ENCODE measurements around the gene ACAP2. TPM values are rescaled to one million over a fixed set of nuclear protein-coding genes. Genes with fewer than 3 reads are reported as not detected.

Gene ACAP2
- total RNA-seq, 2 experiments from 2014 or later = 54.6 to 55.7 TPM

DNA sequence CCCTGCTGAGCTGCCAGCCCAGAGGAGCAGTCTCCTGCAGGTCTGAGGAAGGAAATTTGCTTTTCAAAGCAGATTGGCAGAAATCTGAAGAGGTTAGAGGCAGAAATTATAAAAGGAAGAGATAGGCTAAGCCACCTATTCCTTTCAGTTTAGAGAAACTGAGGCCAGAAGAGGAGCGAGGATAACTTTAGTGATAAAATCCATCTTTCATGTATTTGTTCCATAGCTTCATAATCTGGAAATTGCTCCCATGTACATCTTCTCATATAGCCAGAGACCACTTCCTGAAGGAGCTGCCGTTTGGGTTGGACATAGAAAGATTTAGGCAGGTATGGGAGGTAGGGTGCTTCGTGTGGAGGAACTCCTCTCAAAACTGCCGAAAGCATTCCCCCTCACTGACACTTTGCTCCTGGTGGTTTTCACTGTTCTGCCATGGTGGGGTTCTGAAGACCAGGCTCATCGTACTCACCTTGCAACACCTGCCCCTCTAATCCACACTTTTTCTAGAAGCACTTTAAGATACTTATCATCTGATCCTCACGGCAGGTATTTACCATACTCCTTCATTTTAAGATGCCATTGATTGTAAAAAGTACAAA lies 670 bp upstream of the ACAP2 start:
- ATAC-seq = no peak
- Mint-ChIP-seq H3K4me1 (ENCODE audit: low read depth) (peaks cover 43% of the 10 kb centered on the region), H3K27me3 (no peaks in the 10 kb centered on the region), H3K9me3 (no peaks in the 10 kb centered on the region), H3K4me3 (peak overlapping the region; percentile 96), H3K27ac (peak overlapping the region; percentile 84), H3K36me3 (ENCODE audit: low read depth) (no peaks in the 10 kb centered on the region)
- DNase-seq = no peak
- intact Hi-C loops (cut with micrococcal nuclease) = loop anchor here (5.0 kb wide), 1 partner anchor 171 kb away; the partner anchor contains the start of gene XXYLT1
- TF ChIP-seq, protein P1, sequence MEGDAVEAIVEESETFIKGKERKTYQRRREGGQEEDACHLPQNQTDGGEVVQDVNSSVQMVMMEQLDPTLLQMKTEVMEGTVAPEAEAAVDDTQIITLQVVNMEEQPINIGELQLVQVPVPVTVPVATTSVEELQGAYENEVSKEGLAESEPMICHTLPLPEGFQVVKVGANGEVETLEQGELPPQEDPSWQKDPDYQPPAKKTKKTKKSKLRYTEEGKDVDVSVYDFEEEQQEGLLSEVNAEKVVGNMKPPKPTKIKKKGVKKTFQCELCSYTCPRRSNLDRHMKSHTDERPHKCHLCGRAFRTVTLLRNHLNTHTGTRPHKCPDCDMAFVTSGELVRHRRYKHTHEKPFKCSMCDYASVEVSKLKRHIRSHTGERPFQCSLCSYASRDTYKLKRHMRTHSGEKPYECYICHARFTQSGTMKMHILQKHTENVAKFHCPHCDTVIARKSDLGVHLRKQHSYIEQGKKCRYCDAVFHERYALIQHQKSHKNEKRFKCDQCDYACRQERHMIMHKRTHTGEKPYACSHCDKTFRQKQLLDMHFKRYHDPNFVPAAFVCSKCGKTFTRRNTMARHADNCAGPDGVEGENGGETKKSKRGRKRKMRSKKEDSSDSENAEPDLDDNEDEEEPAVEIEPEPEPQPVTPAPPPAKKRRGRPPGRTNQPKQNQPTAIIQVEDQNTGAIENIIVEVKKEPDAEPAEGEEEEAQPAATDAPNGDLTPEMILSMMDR (IDR thresholded peaks at IDR 0.05) = no peak
- ChIA-PET CTCF (interaction anchor here (0.6 to 6.8 kb wide), 5 partner anchors 12 to 173 kb away, joined by 3 to 60 read pairs (median 4); partner anchors contain the start of gene XXYLT1), POLR2A (interaction anchor here (0.8 to 1.7 kb wide), 8 partner anchors 8 to 100 kb away, joined by 3 to 7 read pairs (median 4); partner anchors contain the start of gene PPP1R2)

DNA sequence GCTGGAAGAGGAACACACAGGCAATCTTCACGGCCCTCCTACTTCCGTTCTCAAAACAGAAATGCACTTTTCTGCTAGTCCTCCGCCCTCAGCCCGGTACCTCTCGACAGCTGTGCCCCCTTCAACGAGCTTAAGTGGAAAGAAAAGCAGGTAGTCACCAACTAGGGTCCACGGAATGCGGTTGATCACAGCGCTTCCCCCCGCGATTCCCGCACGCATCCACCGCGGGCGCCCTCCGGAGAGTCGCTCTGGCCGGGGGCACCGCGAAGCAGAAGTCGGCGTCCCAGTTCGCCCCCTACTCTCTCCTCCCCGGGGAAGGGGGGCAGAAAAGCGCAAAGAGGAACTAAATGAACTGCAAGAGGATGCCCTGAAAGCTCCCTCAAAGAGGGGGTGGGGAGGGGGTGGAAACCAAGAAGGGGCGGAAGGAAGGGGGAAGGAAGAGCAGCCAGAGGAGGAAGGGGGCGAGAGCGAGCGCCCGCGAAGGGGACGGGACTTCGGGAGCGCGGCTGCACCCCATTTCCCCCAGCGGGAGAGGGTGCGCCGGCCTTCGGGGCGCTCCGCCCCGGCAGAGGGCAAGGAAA lies 738 bp downstream of the ACAP2 start:
- ATAC-seq (no peak), DNase-seq (peak; percentile 66)
- CTCF ChIA-PET = interaction anchor here (0.9 to 6.8 kb wide), 6 partner anchors 13 to 172 kb away, joined by 3 to 60 read pairs (median 5); partner anchors contain the start of gene XXYLT1
- Mint-ChIP-seq H3K4me3 (peak overlapping the region; percentile 96), H3K9me3 (no peaks in the 10 kb centered on the region), H3K27ac (peak overlapping the region; percentile 91), H3K4me1 (ENCODE audit: low read depth) (peaks cover 49% of the 10 kb centered on the region), H3K27me3 (no peaks in the 10 kb centered on the region), H3K36me3 (ENCODE audit: low read depth) (no peaks in the 10 kb centered on the region)
- POLR2A ChIA-PET = interaction anchor here (0.6 to 1.7 kb wide), 12 partner anchors 26 to 171 kb away, joined by 3 to 8 read pairs (median 4); partner anchors contain the start of genes PPP1R2 and XXYLT1
- intact Hi-C loops (cut with micrococcal nuclease) = loop anchor here (5.0 kb wide), 1 partner anchor 170 kb away; the partner anchor contains the start of gene XXYLT1
- TF ChIP-seq, protein P1 (IDR thresholded peaks at IDR 0.05) = no peak

DNA sequence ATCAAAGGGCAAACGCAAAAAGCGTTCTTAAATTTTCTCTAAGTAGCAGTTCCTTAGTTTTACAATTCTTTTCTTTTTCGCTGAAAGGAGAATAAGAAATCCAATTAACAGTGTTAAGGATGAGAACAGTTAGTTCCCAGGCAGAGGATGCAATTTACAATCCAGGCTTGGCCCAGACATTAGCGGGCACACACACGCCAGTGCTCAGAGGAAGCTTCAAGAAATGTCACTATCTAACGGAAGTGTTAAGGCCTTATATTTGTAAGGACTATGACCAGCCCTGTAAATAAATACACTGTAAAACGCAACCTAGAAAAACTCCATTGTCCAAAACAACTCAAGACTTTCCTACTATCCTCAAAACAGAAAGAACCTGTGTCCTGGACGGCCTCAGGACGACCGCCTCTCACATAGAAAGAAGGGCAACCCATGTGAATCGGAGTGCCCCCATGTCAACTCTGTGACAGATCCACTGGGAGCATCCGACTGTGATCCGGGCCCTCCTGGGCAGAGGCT lies 1.3 kb downstream of the ACAP2 start:
- ChIA-PET POLR2A (interaction anchor here (0.6 to 1.6 kb wide), 10 partner anchors 34 to 170 kb away, joined by 3 to 8 read pairs (median 4); partner anchors contain the start of genes PPP1R2 and XXYLT1), CTCF (interaction anchor here (1.2 to 6.8 kb wide), 6 partner anchors 18 to 171 kb away, joined by 3 to 60 read pairs (median 4); partner anchors contain the start of gene XXYLT1)
- H3K36me3 Mint-ChIP-seq (ENCODE audit: low read depth) = no peaks in the 10 kb centered on the region
- DNase-seq (no peak), ATAC-seq (no peak)
- TF ChIP-seq, protein P1 (IDR thresholded peaks at IDR 0.05) = no peak
- intact Hi-C loops (cut with micrococcal nuclease) = loop anchor here (5.0 kb wide), 1 partner anchor 169 kb away; the partner anchor contains the start of gene XXYLT1
- peak overlapping the region; percentile 91 for H3K27ac Mint-ChIP-seq
- H3K9me3 Mint-ChIP-seq = no peaks in the 10 kb centered on the region
- peak overlapping the region; percentile 96 for H3K4me3 Mint-ChIP-seq
- peaks cover 52% of the 10 kb centered on the region for H3K4me1 Mint-ChIP-seq (ENCODE audit: low read depth)
- no peaks in the 10 kb centered on the region for H3K27me3 Mint-ChIP-seq

DNA sequence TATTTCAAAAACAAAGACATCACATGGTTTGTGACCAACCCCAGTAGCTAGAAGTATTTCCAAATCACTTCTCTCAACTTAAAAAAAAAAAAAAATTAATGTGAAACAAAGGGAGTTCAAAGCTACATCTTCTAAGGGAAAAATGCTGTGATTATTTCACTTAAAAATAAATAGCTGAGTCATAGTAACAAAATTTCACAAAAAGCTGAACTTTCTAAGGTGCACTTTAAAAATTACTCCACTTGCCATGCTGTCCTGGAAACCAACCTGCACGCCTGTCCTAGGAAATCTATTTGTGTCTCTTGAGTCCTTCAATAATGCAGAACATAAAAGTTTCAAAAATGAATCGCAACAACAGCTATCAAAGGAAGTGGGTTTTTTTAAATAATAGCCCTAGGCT lies 1.8 kb downstream of the ACAP2 start:
- H3K4me1 Mint-ChIP-seq (ENCODE audit: low read depth) = peaks cover 51% of the 10 kb centered on the region
- intact Hi-C loops (cut with micrococcal nuclease) = loop anchor here (5.0 kb wide), 1 partner anchor 169 kb away; the partner anchor contains the start of gene XXYLT1
- peak overlapping the region; percentile 91 for H3K27ac Mint-ChIP-seq
- ChIA-PET POLR2A (interaction anchor here (1.0 to 1.4 kb wide), 5 partner anchors 34 to 170 kb away, joined by 3 to 8 read pairs (median 4); partner anchors contain the start of gene XXYLT1), CTCF (interaction anchor here (1.2 to 6.8 kb wide), 8 partner anchors 14 to 170 kb away, joined by 3 to 60 read pairs (median 4); partner anchors contain the start of gene XXYLT1)
- H3K9me3 Mint-ChIP-seq = no peaks in the 10 kb centered on the region
- TF ChIP-seq, protein P1 (IDR thresholded peaks at IDR 0.05) = no peak
- ATAC-seq (no peak), DNase-seq (no peak)
- no peaks in the 10 kb centered on the region for H3K27me3 Mint-ChIP-seq
- H3K4me3 Mint-ChIP-seq = peak overlapping the region; percentile 96
- no peaks in the 10 kb centered on the region for H3K36me3 Mint-ChIP-seq (ENCODE audit: low read depth)

Measured in activated CD8-positive, alpha-beta T cell treated with anti-CD3 and anti-CD28 coated beads for 36 hours (primary cell).